GM19025 (cell line): ENCODE data around the gene DYRK1B.
"Not testable (repeated sequence)": the region's sequence is repeated elsewhere in the genome, so short reads cannot be mapped to it uniquely, and the experiment has no call there.

Experiments
- ATAC-seq: cut with Tn5 transposase; IDR thresholded peaks from one replicate; pipeline ENCODE4 v1.9.1; 2021; ENCODE audit warnings: mild to moderate bottlenecking, low read depth, moderate library complexity; ENCODE audit not compliant: unreplicated experiment

The DYRK1B gene

GRCh38 chr19:39814111-39814510 lies 19.9 kb downstream of the DYRK1B start:
- not testable (repeated sequence) for ATAC-seq

DNA sequence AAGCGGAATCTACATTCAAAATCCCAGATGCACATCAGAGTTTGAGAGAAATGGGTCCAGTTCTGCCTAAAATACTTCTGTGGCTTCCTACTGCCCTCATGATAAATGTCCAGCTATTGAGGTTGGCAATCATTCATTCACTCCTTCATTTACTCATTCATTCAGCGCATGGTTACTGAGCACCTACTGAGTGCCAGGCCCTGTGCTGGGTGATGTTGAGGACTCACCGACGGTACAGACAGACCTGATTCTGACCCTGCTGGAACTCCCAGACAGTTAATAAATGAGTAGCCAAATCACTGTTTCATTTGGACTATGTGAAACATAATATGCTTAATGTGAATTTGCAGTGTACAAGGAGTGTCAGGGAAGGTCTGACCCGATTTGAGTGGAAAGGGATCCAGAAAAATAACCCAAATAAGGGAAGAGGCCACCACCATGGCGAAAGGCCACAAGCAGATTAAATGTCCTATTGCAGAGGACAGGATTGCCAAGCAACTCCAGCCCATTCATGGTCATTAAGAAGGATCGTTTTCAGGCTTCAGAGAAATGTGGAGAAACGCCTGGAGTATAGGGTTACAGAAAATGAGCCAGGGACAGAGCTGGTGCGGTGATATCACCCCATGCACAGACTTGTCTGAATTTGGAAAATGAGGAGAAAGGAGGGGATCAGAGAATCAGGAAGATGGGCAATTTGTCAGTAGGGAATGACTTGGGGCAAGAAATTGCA lies 20.5 kb downstream of the DYRK1B start:
- no peak for ATAC-seq

DNA sequence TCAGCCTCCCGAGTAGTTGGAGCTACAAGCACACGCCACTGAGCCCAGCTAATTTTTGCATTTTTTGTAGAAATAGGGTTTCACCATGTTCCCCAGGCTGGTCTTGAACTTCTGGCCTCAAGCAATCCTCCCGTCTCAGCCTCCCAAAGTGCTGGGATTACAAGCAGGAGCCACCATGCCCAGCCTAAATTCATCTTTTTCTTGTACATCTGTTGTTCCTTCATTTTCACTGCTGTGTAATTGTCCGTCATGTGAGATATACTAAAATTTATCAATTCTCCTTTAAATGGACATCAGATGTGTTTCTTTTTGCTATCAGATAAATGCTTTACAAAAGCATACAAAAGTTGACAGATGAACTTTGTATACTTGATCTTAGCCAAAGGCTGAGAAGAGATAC lies 22.9 kb downstream of the DYRK1B start:
- ATAC-seq, result no peak

GRCh38 chr19:39810424-39810823 lies 23.5 kb downstream of the DYRK1B start:
- ATAC-seq, result no peak

DNA sequence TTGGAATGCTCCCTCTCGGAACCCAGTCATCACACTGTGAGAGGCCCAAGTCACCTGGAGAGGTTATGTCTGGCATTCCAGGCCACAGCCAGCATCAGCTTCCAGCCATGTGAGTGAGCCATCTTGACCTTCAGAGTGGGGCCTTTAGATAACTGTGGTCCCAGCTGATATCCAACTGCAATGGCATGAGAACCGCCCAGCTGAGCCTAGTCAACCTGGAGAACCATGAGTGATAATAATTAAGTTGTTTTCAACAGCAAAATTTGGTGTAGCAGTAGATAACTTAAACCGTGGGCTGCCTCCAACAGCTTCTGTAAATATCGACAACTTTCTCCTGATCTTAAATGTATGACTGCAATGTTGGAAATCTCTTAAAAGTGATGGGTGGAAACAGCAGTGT lies 24.6 kb downstream of the DYRK1B start:
- no peak for ATAC-seq

- not testable (repeated sequence) for ATAC-seq
These were observed 25.3 kb downstream of the DYRK1B start for GRCh38 chr19:39808688-39809087.

- no peak for ATAC-seq
These were observed 26.1 kb downstream of the DYRK1B start for GRCh38 chr19:39807846-39808364.

GRCh38 chr19:39805104-39805503 lies 28.9 kb downstream of the DYRK1B start:
- no peak for ATAC-seq

- ATAC-seq, result no peak
These were observed 31.0 kb downstream of the DYRK1B start for GRCh38 chr19:39802958-39803357.

DNA sequence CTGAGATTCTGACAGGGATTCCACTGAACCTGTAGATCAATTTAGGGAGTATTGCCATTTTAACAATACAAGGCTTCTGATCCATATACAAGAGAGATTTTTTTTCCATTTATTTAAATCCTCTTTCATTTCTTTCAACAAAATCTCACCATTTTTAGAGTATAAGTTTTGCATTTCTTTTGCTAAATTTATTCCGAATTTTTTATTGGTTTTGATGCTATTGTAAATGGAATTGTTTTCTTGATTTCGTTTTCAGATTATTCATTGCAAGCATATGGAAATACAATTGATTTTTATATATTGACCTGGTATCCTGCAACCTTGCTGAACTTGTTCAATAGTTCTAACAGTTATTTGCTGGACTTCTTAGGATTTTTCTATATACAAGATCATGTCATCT lies 36.9 kb downstream of the DYRK1B start:
- ATAC-seq, result no peak

DNA sequence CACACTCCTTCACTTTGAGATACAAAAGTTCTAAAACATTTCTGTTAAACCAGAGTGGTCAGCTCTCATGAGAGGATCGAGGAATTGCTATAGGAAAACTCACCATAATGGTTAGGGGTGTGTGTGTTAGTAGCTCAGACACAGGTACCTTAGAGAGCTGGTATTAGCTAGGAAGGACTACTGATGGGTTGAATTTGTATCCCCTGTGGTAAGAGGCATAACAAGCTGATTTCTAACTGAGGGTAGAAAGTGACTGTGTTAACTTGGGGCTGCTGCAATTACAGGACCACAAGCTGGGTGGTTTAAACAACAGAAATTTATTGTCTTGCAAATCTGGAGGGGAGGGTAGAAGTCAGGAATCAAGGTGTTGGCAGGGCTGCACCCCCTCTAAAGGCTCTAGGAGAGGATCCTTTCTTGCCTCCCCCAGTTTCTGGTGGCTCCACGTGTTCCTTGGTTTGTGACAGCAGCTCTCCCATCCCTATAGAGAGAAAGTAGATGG lies 37.9 kb downstream of the DYRK1B start:
- no peak for ATAC-seq

DNA sequence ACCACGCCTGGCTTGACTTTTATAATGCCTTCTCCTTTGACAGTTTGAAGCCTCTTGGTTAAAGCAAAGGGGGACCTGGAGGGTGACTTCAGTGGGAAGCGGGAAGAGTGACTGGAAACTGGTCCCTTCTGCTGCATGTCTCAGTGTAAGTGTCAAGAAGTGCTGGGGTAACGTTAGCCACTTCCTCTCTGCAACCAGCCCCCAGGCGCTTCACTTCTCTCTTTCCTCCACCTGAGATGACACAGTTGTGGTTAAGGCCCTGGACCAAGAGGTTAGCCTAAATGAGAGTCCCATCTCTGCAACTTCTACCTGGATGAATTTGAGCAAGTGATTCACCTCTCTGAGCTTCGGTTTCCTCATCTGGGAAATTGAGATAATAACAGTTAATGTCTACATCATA lies 39.0 kb downstream of the DYRK1B start:
- no peak for ATAC-seq

DNA sequence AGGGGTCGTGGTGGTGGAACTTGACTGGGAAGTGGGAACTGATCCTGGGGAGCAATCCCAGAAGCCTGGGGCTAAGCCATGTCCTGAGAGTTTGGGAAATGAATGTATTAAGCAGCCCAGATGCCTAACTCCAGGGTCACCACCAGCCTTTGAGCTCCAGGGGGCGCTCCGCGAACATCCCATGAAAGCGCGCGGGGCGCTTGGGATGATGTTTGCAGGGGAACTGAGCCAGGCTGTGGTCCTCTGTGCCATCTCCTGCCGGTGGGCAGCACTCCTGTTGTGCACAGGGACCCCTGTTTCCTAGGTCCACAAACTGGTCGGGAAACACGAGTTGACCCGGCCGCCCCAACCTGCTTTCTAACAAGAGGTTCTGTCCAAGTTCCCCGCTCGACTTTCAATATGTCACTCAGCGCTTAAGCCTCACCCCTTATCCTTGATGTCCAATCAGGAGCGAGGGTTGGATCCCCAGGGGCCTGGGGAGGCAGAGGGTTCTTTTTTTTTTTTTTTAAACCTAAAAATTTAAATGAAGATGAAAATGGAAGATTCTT lies 40.9 kb downstream of the DYRK1B start:
- ATAC-seq, result peak; percentile 69

DNA sequence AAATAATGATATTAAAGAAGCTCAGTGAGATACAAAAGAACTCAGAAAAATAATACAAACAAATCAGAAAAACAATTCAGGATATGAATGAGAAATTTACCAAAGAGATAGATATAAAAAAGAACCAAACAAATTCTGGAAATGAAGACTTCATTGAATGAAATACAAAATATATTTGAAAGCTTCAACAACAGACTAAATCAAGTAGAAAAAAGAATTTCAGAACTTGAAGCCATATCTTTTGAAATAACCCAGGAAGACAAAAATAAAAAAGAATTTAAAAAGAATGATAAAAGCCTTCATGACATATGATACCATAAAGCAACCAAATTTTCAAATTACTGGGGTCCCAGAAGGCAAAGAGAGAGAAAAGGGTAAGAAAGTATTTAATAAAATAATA lies 45.7 kb downstream of the DYRK1B start:
- no peak for ATAC-seq

GRCh38 chr19:39780894-39781293 lies 53.1 kb downstream of the DYRK1B start:
- no peak for ATAC-seq

DNA sequence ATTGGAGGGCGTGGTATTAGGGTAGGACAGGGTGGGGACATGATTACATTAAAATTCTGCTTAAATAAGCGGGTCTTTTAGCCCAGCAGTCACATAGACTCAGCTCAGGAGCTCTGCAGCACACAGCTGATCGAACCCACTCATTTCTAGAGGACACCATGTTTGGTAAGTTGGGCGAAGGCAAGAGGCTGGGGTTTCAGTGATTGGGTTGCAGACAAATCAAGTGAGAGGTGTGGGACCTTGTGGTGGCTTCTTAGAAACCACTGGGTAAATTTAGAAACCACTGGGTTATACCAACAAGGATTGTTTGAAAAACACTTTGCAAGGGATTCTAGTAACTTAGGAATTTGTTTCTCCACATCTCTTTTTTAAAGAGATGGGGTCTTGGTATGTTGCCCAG lies 55.2 kb downstream of the DYRK1B start, which contains the start of gene LEUTX:
Gene LEUTX, plus strand, starts transcription at position 92 of the 400 bp plus-strand sequence. Its CDS starts 67 bp downstream, at position 159.
- ATAC-seq, result no peak
